ENCODE data around the gene SYNJ2.
"Not testable (repeated sequence)": the region's sequence is repeated elsewhere in the genome, so short reads cannot be mapped to it uniquely, and the experiment has no call there.

Gene SYNJ2

GRCh38 chr6:157959451-157960227 is 22.0 kb upstream of the SYNJ2 start:
- no peak for DNase-seq (ENCODE audit: low read depth)

GRCh38 chr6:157961153-157961831 is 20.4 kb upstream of the SYNJ2 start:
- no peak for DNase-seq (ENCODE audit: low read depth)

GRCh38 chr6:157961832-157962575 is 19.7 kb upstream of the SYNJ2 start:
- no peak for DNase-seq (ENCODE audit: low read depth)

- no peak for DNase-seq (ENCODE audit: low read depth)
Measured at GRCh38 chr6:157962601-157963302, 18.9 kb upstream of the SYNJ2 start.

GRCh38 chr6:157964100-157964499 is 17.6 kb upstream of the SYNJ2 start:
- DNase-seq (ENCODE audit: low read depth), result no peak

GRCh38 chr6:157965387-157965786 is 16.3 kb upstream of the SYNJ2 start:
- no peak for DNase-seq (ENCODE audit: low read depth)

GRCh38 chr6:157966589-157966977 is 15.1 kb upstream of the SYNJ2 start:
- DNase-seq (ENCODE audit: low read depth), result no peak

- DNase-seq (ENCODE audit: low read depth), result no peak
Measured at GRCh38 chr6:157967020-157967419, 14.6 kb upstream of the SYNJ2 start.

GRCh38 chr6:157967486-157967885 is 14.2 kb upstream of the SYNJ2 start:
- no peak for DNase-seq (ENCODE audit: low read depth)

- DNase-seq (ENCODE audit: low read depth), result not testable (repeated sequence)
Measured at GRCh38 chr6:157972177-157972576, 9.5 kb upstream of the SYNJ2 start.

- no peak for DNase-seq (ENCODE audit: low read depth)
Measured at GRCh38 chr6:157974341-157974894, 7.2 kb upstream of the SYNJ2 start.

- no peak for DNase-seq (ENCODE audit: low read depth)
Measured at GRCh38 chr6:157974967-157975366, 6.7 kb upstream of the SYNJ2 start.

- DNase-seq (ENCODE audit: low read depth), result no peak
Measured at GRCh38 chr6:157975456-157975855, 6.2 kb upstream of the SYNJ2 start.

- no peak for DNase-seq (ENCODE audit: low read depth)
Measured at GRCh38 chr6:157976345-157977175, 5.1 kb upstream of the SYNJ2 start.

GRCh38 chr6:157977176-157977804 is 4.4 kb upstream of the SYNJ2 start:
- DNase-seq (ENCODE audit: low read depth), result no peak

- DNase-seq (ENCODE audit: low read depth), result no peak
Measured at GRCh38 chr6:157978021-157978783, 3.5 kb upstream of the SYNJ2 start.

- no peak for DNase-seq (ENCODE audit: low read depth)
Measured at GRCh38 chr6:157980288-157981131, 1.2 kb upstream of the SYNJ2 start.

GRCh38 chr6:157981132-157981394 is 600 bp upstream of the SYNJ2 start:
- no peak for DNase-seq (ENCODE audit: low read depth)

- DNase-seq (ENCODE audit: low read depth), result no peak
Measured at GRCh38 chr6:157982102-157982562, 469 bp downstream of the SYNJ2 start.

All from CMK (cell line).